GM23248 (cell line): ENCODE data around the gene PTPN6.

ENCODE experiments used
- EZH2 ChIP-seq: fragments of 200-600 bp; sonication (generic); IDR thresholded peaks from 2 replicates; pipeline ENCODE4 v1.6.1; 2018; ENCODE audit warnings: antibody characterized with exemption, mild to moderate bottlenecking; ENCODE audit not compliant: insufficient read depth, poor library complexity, severe bottlenecking
- EZH2phosphoT487 ChIP-seq: fragments of 200-600 bp; sonication (generic); IDR thresholded peaks from 2 replicates; pipeline ENCODE4 v1.6.1; 2018; ENCODE audit warnings: antibody characterized with exemption, moderate library complexity, mild to moderate bottlenecking, low read depth; ENCODE audit not compliant: insufficient read depth

GRCh38 chr12:6945613-6946012, 5.5 kb upstream of the PTPN6 start:
- TF ChIP-seq EZH2phosphoT487 (no peak), EZH2 (no peak)
